HepG2 (cell line): Measurements from ENCODE around the gene LURAP1L. TPM values are rescaled to one million over a fixed set of nuclear protein-coding genes. Genes with fewer than 3 reads are reported as not detected.

ENCODE experiments used
- ARID5B ChIP-seq: IDR thresholded peaks from 2 replicates; pipeline ENCODE4 v1.4.0; 2020; ENCODE audit warnings: mild to moderate bottlenecking, missing genetic modification reagents
- ATF1 ChIP-seq: IDR thresholded peaks from 2 replicates; pipeline ENCODE4 v1.6.1; 2016; ENCODE audit warnings: mild to moderate bottlenecking, control low read depth
- EP300 ChIP-seq, 3 experiments: sonication (generic) in 1 of 3; formaldehyde crosslinking in 1 of 3; IDR thresholded peaks; 2 replicates each; pipeline versions ENCODE4 v1.5.1 to v1.6.1; 2011 to 2020; ENCODE audit warnings: low read depth in 2 of 3, low read length in 2 of 3, borderline replicate concordance in 1 of 3, improper control_type of control experiment in 1 of 3, mild to moderate bottlenecking in 1 of 3, missing genetic modification reagents in 1 of 3, moderate library complexity in 1 of 3
- HHEX ChIP-seq: IDR thresholded peaks from 2 replicates; pipeline ENCODE4 v1.6.1; 2016; ENCODE audit warnings: control low read depth
- KLF13 ChIP-seq: sonication (generic); formaldehyde crosslinking; IDR thresholded peaks from 2 replicates; pipeline ENCODE4 v1.4.0; 2020; ENCODE audit warnings: mild to moderate bottlenecking, missing genetic modification reagents
- RAD21 ChIP-seq: fragments of 450-650 bp; formaldehyde crosslinking; IDR thresholded peaks from 2 replicates; pipeline ENCODE4 v1.5.0; 2020; ENCODE audit warnings: mild to moderate bottlenecking
- SMYD3 ChIP-seq: sonication (generic); formaldehyde crosslinking; IDR thresholded peaks from 2 replicates; pipeline ENCODE4 v1.8.1; 2023; ENCODE audit warnings: mild to moderate bottlenecking, missing genetic modification reagents
- TFE3 ChIP-seq: IDR thresholded peaks from 2 replicates; pipeline ENCODE4 v1.6.1; 2016
- ZBTB43 ChIP-seq: sonication (generic); formaldehyde crosslinking; conservative IDR thresholded peaks from 2 replicates; pipeline ENCODE4 v1.4.0; 2020; ENCODE audit warnings: missing genetic modification reagents
- ZFY ChIP-seq: sonication (generic); formaldehyde crosslinking; IDR thresholded peaks from 2 replicates; pipeline ENCODE4 v1.4.0; 2020; ENCODE audit warnings: missing genetic modification reagents
- ZNF18 ChIP-seq: sonication (generic); formaldehyde crosslinking; IDR thresholded peaks from 2 replicates; pipeline ENCODE4 v1.8.0; 2022; ENCODE audit warnings: mild to moderate bottlenecking, missing genetic modification reagents; ENCODE audit not compliant: insufficient replicate concordance
- ZNF430 ChIP-seq: sonication (generic); formaldehyde crosslinking; IDR thresholded peaks from 2 replicates; pipeline ENCODE4 v1.9.0; 2021; ENCODE audit warnings: mild to moderate bottlenecking, missing genetic modification reagents
- ZNF468 ChIP-seq: sonication (generic); formaldehyde crosslinking; IDR thresholded peaks from 2 replicates; pipeline ENCODE4 v1.8.0; 2022; ENCODE audit warnings: mild to moderate bottlenecking, moderate library complexity, missing genetic modification reagents
- ZNF484 ChIP-seq: sonication (generic); formaldehyde crosslinking; IDR thresholded peaks from 2 replicates; pipeline ENCODE4 v1.5.1; 2020; ENCODE audit warnings: mild to moderate bottlenecking, low read depth, missing genetic modification reagents, borderline replicate concordance
- ZNF546 ChIP-seq: sonication (generic); formaldehyde crosslinking; conservative IDR thresholded peaks from 2 replicates; pipeline ENCODE4 v1.8.1; 2023; ENCODE audit warnings: mild to moderate bottlenecking, missing genetic modification reagents
- ZNF550 ChIP-seq: sonication (generic); formaldehyde crosslinking; IDR thresholded peaks from 2 replicates; pipeline ENCODE4 v1.4.0; 2020; ENCODE audit warnings: mild to moderate bottlenecking, missing genetic modification reagents, borderline replicate concordance
- polyA plus RNA-seq, 8 experiments: library from polyadenylated mRNA; depleted of rRNA in 3 of 8; stranded (reverse) in 7 of 8; unstranded in 1 of 8; fragments of >200 nt; fragmentation: Illumina TruSeq in 4 of 8; extraction: Trizol in 4 of 8; gene quantifications; 2 replicates each; pipeline versions ENCODE4 v1.2.1 to v1.2.3, GENCODE V29; 2011 to 2016; ENCODE audit warnings: low read depth in 4 of 8, missing spikeins in 1 of 8, mixed read lengths in 1 of 8; ENCODE audit not compliant: insufficient read depth in 1 of 8
- total RNA-seq, 5 experiments: library from RNA; depleted of rRNA; stranded (reverse); fragments of >200 nt; fragmentation: Illumina TruSeq; extraction: Trizol; gene quantifications; 2 replicates each; pipeline ENCODE4 v1.2.3, GENCODE V29; 2016; ENCODE audit warnings: low read depth in 1 of 5

Gene LURAP1L
- total and polyA plus RNA-seq, 2 of the 13 experiments (the other 11 are each of a cell fraction or from before 2014, with no cell fraction given): 6.7 to 16.6 TPM

- no peak for TF ChIP-seq EP300 (IDR thresholded peaks at IDR 0.05; ENCODE audit: low read depth in 2 of 2, low read length in 2 of 2)
- TF ChIP-seq EP300 (CRISPR knock-in tag; IDR thresholded peaks at IDR 0.05; ENCODE audit: borderline replicate concordance): no peak
- no peak for TF ChIP-seq ZNF18 (CRISPR knock-in tag)
- TF ChIP-seq SMYD3 (CRISPR knock-in tag): no peak
- TF ChIP-seq ZNF550: no peak
- TF ChIP-seq ZNF430 (CRISPR knock-in tag): no peak; the same call in 1 of the 2 replicates
- no peak for TF ChIP-seq ARID5B (CRISPR knock-in tag)
- no peak for TF ChIP-seq TFE3 (CRISPR knock-in tag)
- no peak for TF ChIP-seq KLF13 (CRISPR knock-in tag)
- no peak for TF ChIP-seq RAD21 (CRISPR knock-in tag)
- no peak for TF ChIP-seq ZNF468 (CRISPR knock-in tag)
- no peak for TF ChIP-seq ZNF546 (CRISPR knock-in tag)
- no peak for TF ChIP-seq HHEX (CRISPR knock-in tag)
- TF ChIP-seq ZBTB43 (CRISPR knock-in tag): peak; percentile 71; the same call in 1 of the 2 replicates
- no peak for TF ChIP-seq ATF1 (CRISPR knock-in tag)
- TF ChIP-seq ZFY (CRISPR knock-in tag): peak; percentile 51
- TF ChIP-seq ZNF484: no peak
Measured at GRCh38 chr9:12776513-12777055, 1.8 kb downstream of the LURAP1L start (continued).
